CD4-positive, alpha-beta T cell (primary cell): Measurements from ENCODE around the gene UNC119. TPM values are rescaled to one million over a fixed set of nuclear protein-coding genes. Genes with fewer than 3 reads are reported as not detected.

Experiments used
- ATAC-seq: fragments of 200-7000 bp; cut with Tn5 transposase; one replicate; pipeline ENCODE4 v1.10.0; 2022; ENCODE audit warnings: mild to moderate bottlenecking; ENCODE audit not compliant: poor library complexity
- CTCF ChIA-PET: fragments of 350-600 bp; sonication (Branson Sonifier 250); formaldehyde crosslinking; loops from one replicate; lab custom pipeline; 2021; ENCODE audit warnings: antibody characterized with exemption, inconsistent platforms; lab: Charles Lee
- POLR2A ChIA-PET: fragments of 350-600 bp; sonication (Branson Sonifier 250); formaldehyde crosslinking; loops from one replicate; lab custom pipeline; 2021; ENCODE audit warnings: antibody characterized with exemption, inconsistent platforms; lab: Charles Lee
- DNase-seq, 14 experiments: peaks; one replicate each; pipeline ENCODE4 v3.0.0-alpha.2; 2013 to 2020; ENCODE audit warnings: mixed read lengths in 2 of 14
- H3K27ac ChIP-seq, 2 donors: one replicate each; pipeline versions ENCODE4 v1.5.1 to v1.7.0; 2013; ENCODE audit warnings: low read length in 2 of 2, low read depth in 1 of 2, mild to moderate bottlenecking in 1 of 2
- H3K27me3 ChIP-seq, 2 experiments: 1 replicate in 1 of 2; 2 replicates in 1 of 2; pipeline versions ENCODE4 v1.6.1 to v1.7.0; 2013; ENCODE audit warnings: low read length in 2 of 2, control low read depth in 1 of 2, mild to moderate bottlenecking in 1 of 2, moderate library complexity in 1 of 2; ENCODE audit not compliant: insufficient read depth in 2 of 2, control insufficient read depth in 1 of 2
- H3K36me3 ChIP-seq: one replicate; pipeline ENCODE4 v1.6.1; 2013; ENCODE audit warnings: low read length, control low read depth; ENCODE audit not compliant: insufficient read depth
- H3K4me1 ChIP-seq: one replicate; pipeline ENCODE4 v1.6.1; 2013; ENCODE audit warnings: low read length, control low read depth; ENCODE audit not compliant: insufficient read depth
- H3K4me3 ChIP-seq: one replicate; pipeline ENCODE4 v1.5.1; 2013; ENCODE audit warnings: mild to moderate bottlenecking, low read length, moderate library complexity
- H3K9me3 ChIP-seq, 2 experiments: 1 replicate in 1 of 2; 2 replicates in 1 of 2; pipeline versions ENCODE4 v1.6.1 to v1.7.0; 2013; ENCODE audit warnings: low read length in 2 of 2, mild to moderate bottlenecking in 2 of 2, control low read depth in 1 of 2, moderate library complexity in 1 of 2; ENCODE audit not compliant: control insufficient read depth in 1 of 2, insufficient read depth in 1 of 2
- H3K27ac Mint-ChIP-seq: one replicate; pipeline ENCODE4 v1.8.0; 2020; ENCODE audit warnings: mixed read lengths
- H3K27me3 Mint-ChIP-seq: one replicate; pipeline ENCODE4 v1.8.0; 2021; ENCODE audit warnings: mixed read lengths
- H3K36me3 Mint-ChIP-seq: one replicate; pipeline ENCODE4 v1.8.0; 2021; ENCODE audit warnings: low read depth, mixed read lengths
- H3K4me1 Mint-ChIP-seq: one replicate; pipeline ENCODE4 v1.8.0; 2021; ENCODE audit warnings: low read depth, mixed read lengths
- H3K4me3 Mint-ChIP-seq: one replicate; pipeline ENCODE4 v1.8.0; 2020; ENCODE audit warnings: mild to moderate bottlenecking, mixed read lengths
- H3K9me3 Mint-ChIP-seq: one replicate; pipeline ENCODE4 v1.8.0; 2020; ENCODE audit warnings: mixed read lengths
- CTCF ChIP-seq: fragments of 200-600 bp; IDR thresholded peaks from one replicate; pipeline ENCODE4 v1.8.0; 2022; ENCODE audit warnings: antibody characterized with exemption, mild to moderate bottlenecking
- intact Hi-C, 2 experiments: fragments of 100-400 bp; cut with DNase I in 1 of 2; cut with micrococcal nuclease in 1 of 2; formaldehyde crosslinking; loops; one replicate each; pipeline versions ENCODE4 v1.15.1 to v1.9.0; 2023 to 2025; cut with DNase I, micrococcal nuclease
- total RNA-seq, 174 experiments: library from RNA in 2 of 174; stranded (reverse) in 2 of 174; gene quantifications; one replicate each; pipeline ENCODE4 v1.2.3 and lab custom pipeline; 2021 to 2026

The UNC119 gene
- total RNA-seq, 2 experiments from 2014 or later, result 77.1 to 83.9 TPM

GRCh38 chr17:28508211-28508724 lies 44.2 kb downstream of the UNC119 start:
- POLR2A ChIA-PET, result no interaction called here
- ATAC-seq (no peak), DNase-seq (no peak)
- CTCF ChIA-PET, result no interaction called here
- H3K27me3 ChIP-seq, result peaks cover 7 to 21% of the 10 kb centered on the region in 2 experiments
- H3K4me3 ChIP-seq, result no peak overlapping the region
- H3K9me3 Mint-ChIP-seq, result no peaks in the 10 kb centered on the region
- intact Hi-C loops, result no loop called here
- no peak overlapping the region for H3K4me3 Mint-ChIP-seq
- no peaks in the 10 kb centered on the region for H3K4me1 ChIP-seq
- no peak overlapping the region for H3K27ac ChIP-seq
- H3K27me3 Mint-ChIP-seq, result peaks cover 40% of the 10 kb centered on the region
- H3K9me3 ChIP-seq, result no peaks in the 10 kb centered on the region
- no peaks in the 10 kb centered on the region for H3K36me3 Mint-ChIP-seq
- no peak for TF ChIP-seq CTCF
- H3K36me3 ChIP-seq, result no peaks in the 10 kb centered on the region
- H3K27ac Mint-ChIP-seq, result no peak overlapping the region
- H3K4me1 Mint-ChIP-seq, result no peaks in the 10 kb centered on the region

- POLR2A ChIA-PET, result no interaction called here
- Mint-ChIP-seq H3K27ac (no peak overlapping the region), H3K27me3 (peaks cover 36% of the 10 kb centered on the region), H3K36me3 (no peaks in the 10 kb centered on the region), H3K4me3 (no peak overlapping the region), H3K9me3 (no peaks in the 10 kb centered on the region), H3K4me1 (no peaks in the 10 kb centered on the region)
- Histone ChIP-seq H3K4me3 (no peak overlapping the region), H3K27me3 (peaks cover 7 to 21% of the 10 kb centered on the region in 2 experiments), H3K36me3 (no peaks in the 10 kb centered on the region), H3K4me1 (no peaks in the 10 kb centered on the region), H3K27ac (no peak overlapping the region), H3K9me3 (no peaks in the 10 kb centered on the region)
- DNase-seq (no peak), ATAC-seq (no peak)
- CTCF ChIA-PET, result no interaction called here
- intact Hi-C loops, result no loop called here
- no peak for TF ChIP-seq CTCF
These were observed 44.7 kb downstream of the UNC119 start for GRCh38 chr17:28507567-28508203.

- H3K27ac Mint-ChIP-seq, result no peak overlapping the region
- TF ChIP-seq CTCF, result no peak
- H3K4me3 Mint-ChIP-seq, result no peak overlapping the region
- Histone ChIP-seq H3K27ac (no peak overlapping the region), H3K9me3 (no peaks in the 10 kb centered on the region), H3K36me3 (no peaks in the 10 kb centered on the region), H3K4me3 (no peak overlapping the region), H3K27me3 (peaks cover 7 to 21% of the 10 kb centered on the region in 2 experiments), H3K4me1 (no peaks in the 10 kb centered on the region)
- POLR2A ChIA-PET, result no interaction called here
- no peaks in the 10 kb centered on the region for H3K36me3 Mint-ChIP-seq
- no peak for ATAC-seq
- DNase-seq, result no peak
- H3K9me3 Mint-ChIP-seq, result no peaks in the 10 kb centered on the region
- peaks cover 32% of the 10 kb centered on the region for H3K27me3 Mint-ChIP-seq
- CTCF ChIA-PET, result no interaction called here
- intact Hi-C loops, result no loop called here
- no peaks in the 10 kb centered on the region for H3K4me1 Mint-ChIP-seq
These were observed 45.5 kb downstream of the UNC119 start for GRCh38 chr17:28506763-28507487.
